ENCODE measurements around the gene CRISP2. TPM values are rescaled to one million over a fixed set of nuclear protein-coding genes. Genes with fewer than 3 reads are reported as not detected.

The CRISP2 gene, protein sequence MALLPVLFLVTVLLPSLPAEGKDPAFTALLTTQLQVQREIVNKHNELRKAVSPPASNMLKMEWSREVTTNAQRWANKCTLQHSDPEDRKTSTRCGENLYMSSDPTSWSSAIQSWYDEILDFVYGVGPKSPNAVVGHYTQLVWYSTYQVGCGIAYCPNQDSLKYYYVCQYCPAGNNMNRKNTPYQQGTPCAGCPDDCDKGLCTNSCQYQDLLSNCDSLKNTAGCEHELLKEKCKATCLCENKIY
- not detected in 2 replicates for total RNA-seq

GRCh38 chr6:49713346-49713745 lies at the start of gene CRISP2:
CRISP2 (minus strand) TSS chr6:49713543; CDS start chr6:49709196, 4,347 bp downstream.

DNA sequence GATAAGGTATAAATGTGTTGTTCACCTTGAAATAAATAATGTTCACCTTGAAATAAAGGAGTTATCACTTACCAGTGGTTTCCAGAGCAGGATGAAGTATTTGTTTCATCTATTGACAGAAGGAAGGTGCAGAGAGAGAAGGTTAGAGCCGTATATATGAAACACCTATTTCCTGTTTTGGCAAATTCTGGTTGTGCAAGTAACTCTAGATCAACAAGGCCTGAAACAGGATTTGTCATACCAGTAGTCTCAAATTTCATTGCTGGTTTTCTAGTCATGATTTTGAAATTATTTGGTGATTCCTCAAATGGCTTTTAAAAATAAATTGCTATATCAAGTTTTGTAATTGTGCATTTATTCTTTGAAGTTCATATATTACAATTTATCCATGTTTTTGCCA lies 30.9 kb upstream of the CRISP2 start, which contains the start of gene CRISP3:
Gene CRISP3 (minus strand): TSS at position 130 of the 400 bp plus-strand sequence. CDS start 21 bp downstream, at position 109.

Other genes with a start within 250 kb of the CRISP2 start
- not detected in 2 replicates for gene GLYATL3, start 213.6 kb downstream of the CRISP2 start, total RNA-seq
- not detected in 2 replicates for gene C6orf141, start 162.9 kb downstream of the CRISP2 start, total RNA-seq
- not detected in 2 replicates for gene RHAG, start 76.7 kb downstream of the CRISP2 start, total RNA-seq
- gene CRISP3, start 30.8 kb upstream of the CRISP2 start, total RNA-seq = not detected in 2 replicates
- not detected in 2 replicates for gene PGK2, start 73.7 kb upstream of the CRISP2 start, total RNA-seq
- gene CRISP1, start 153.0 kb upstream of the CRISP2 start, total RNA-seq = not detected in 2 replicates

All from articular chondrocyte of knee joint (primary cell).